ENCODE results near the gene MAPK8IP1. TPM values are rescaled to one million over a fixed set of nuclear protein-coding genes. Genes with fewer than 3 reads are reported as not detected.
A peak's percentile ranks its signal among the peaks of the same experiment; 100 is the strongest.

The MAPK8IP1 gene
- total RNA-seq, 4 donors from 2014 or later, result 9.8 to 17.5 (median 13.8) TPM

DNA sequence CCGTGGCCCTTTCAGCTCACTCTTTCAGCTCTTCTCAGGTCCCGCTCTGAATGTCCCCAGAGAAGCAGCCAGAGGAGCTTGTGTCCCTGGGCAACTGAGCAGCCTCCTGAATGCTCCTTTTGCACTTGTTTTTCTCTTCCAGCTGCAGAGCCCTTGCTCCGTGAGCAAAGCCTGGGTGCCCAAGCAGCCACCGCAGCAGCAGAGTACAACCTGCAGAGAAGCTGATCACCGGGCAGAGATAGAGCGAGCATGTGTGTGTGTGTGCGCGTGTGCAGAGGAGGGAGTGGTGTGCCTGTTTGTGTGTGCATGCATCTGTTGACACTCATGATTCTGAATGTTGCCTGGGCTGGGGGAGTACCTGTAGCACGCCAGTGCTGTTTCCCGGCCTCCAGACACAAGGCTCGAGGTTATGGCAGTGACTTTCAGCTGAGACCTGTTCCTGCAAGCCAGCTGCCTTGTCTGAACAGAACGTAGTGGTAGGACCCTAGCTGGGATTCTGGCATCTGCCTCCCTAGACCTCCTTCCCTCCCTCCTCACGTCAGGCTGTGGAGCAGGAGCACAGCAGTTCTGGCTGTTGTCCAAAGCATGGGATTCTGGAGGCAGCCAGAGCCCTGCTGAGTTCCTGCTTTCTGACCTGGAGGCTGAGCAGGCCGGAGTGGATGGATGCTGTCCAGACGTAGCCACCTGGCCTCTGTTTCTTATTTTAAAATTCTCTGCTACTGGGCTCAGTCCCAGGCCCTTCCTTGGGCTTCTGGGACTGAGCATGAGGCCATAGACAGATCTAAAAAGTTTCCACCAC, 4.5 kb upstream of the MAPK8IP1 start:
- Histone ChIP-seq H3K4me1 (peaks cover 0 to 17% (median 3%) of the 10 kb centered on the region in 3 donors), H3K4me3 (no peak overlapping the region), H3K27me3 (no peaks in the 10 kb centered on the region), H3K36me3 (peaks cover 0 to 73% of the 10 kb centered on the region in 2 donors), H3K9me3 (no peaks in the 10 kb centered on the region), H3K27ac (no peak overlapping the region)
- no peak for TF ChIP-seq EP300 (IDR thresholded peaks at IDR 0.05)
- 50% methylated on average over 4 of the region's 15 CpGs; no CpG with 5 or more reads in 1 of the 2 donors for WGBS, 2 donors (ENCODE audit: low coverage in 1 of 2)
- ATAC-seq, result no peak

DNA sequence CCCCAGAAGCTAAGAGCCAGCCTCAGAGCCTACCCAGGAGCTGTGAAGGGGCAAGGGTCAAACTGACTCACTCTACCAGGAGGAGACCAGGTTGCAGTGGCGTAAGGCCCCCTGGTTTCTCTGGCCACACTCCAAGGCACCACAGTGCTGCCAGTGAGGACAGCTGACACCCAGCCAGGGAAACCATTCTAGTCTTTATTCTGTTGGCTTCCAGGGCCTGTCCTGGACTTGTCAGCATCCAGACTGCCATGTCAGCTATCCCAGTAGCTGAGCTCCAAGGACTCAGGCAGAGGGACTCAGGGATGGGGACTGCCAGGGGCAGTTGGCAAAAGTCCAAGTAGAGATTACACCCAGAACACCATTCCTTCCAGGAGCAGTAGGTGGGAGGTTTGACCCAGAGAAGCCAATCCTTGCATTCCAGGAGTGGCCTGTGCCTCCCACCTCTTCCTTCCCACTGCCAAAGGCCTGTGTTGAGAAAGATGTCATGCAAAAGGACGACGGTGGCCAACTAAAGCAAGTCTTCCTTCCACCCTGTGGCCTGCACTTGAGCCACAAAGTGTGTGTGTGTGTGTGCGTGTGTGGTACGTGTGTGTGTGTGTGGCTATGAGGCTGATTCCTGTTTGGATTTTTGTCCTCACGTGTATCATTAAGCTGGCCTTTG, 3.6 kb upstream of the MAPK8IP1 start:
- no peak overlapping the region for H3K27ac ChIP-seq
- peaks cover 0 to 65% of the 10 kb centered on the region in 2 donors for H3K36me3 ChIP-seq
- H3K27me3 ChIP-seq, result no peaks in the 10 kb centered on the region
- TF ChIP-seq POLR2AphosphoS5 (IDR thresholded peaks at IDR 0.05) (no peak), POLR2A (IDR thresholded peaks at IDR 0.05) (no peak), EP300 (IDR thresholded peaks at IDR 0.05) (no peak)
- TF ChIP-seq, protein P1, sequence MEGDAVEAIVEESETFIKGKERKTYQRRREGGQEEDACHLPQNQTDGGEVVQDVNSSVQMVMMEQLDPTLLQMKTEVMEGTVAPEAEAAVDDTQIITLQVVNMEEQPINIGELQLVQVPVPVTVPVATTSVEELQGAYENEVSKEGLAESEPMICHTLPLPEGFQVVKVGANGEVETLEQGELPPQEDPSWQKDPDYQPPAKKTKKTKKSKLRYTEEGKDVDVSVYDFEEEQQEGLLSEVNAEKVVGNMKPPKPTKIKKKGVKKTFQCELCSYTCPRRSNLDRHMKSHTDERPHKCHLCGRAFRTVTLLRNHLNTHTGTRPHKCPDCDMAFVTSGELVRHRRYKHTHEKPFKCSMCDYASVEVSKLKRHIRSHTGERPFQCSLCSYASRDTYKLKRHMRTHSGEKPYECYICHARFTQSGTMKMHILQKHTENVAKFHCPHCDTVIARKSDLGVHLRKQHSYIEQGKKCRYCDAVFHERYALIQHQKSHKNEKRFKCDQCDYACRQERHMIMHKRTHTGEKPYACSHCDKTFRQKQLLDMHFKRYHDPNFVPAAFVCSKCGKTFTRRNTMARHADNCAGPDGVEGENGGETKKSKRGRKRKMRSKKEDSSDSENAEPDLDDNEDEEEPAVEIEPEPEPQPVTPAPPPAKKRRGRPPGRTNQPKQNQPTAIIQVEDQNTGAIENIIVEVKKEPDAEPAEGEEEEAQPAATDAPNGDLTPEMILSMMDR (IDR thresholded peaks at IDR 0.05), result no peak
- H3K4me1 ChIP-seq, result peaks cover 0 to 20% (median 3%) of the 10 kb centered on the region in 3 donors
- WGBS, 2 donors (ENCODE audit: low coverage in 1 of 2), result 60 to 63% methylated on average over 2 to 5 of the region's 6 CpGs
- H3K9me3 ChIP-seq, result no peaks in the 10 kb centered on the region
- H3K4me3 ChIP-seq, result no peak overlapping the region
- ATAC-seq, result no peak

DNA sequence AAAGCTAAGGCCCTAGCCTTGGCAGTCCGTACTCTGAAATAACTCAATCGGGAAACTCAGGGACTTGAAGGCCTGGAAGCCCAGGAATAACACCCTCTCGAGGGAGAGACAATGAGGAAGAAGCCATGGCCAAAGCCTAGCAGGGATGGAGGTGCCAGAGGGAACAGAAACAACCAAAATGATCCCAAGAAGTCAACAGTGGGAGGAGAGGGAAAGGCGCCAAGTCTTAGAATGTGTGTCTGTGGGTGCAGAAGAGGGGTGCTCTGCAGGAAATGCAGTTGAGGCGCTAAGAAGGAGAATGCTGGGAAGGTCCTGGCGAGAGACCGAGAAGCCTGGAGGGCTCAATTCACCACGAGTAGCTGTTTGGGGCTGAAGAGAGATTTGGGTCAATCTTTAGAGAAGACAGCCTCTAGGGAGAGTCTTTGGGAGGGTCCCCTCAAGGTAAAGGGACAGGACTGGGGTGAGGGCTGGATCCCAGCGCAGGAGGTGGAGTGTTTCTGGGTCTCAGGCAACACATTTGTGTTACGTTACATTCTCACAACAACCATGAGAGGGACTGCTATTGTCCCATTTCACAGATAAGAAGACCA, 760 bp upstream of the MAPK8IP1 start:
- no peak for ATAC-seq
- H3K36me3 ChIP-seq, result peaks cover 0 to 39% of the 10 kb centered on the region in 2 donors
- peak overlapping the region in 1 of 2 donors; percentile 61 for H3K4me3 ChIP-seq
- H3K27me3 ChIP-seq, result no peaks in the 10 kb centered on the region
- no peaks in the 10 kb centered on the region for H3K9me3 ChIP-seq
- H3K27ac ChIP-seq, result no peak overlapping the region
- H3K4me1 ChIP-seq, result peaks cover 0 to 20% (median 3%) of the 10 kb centered on the region in 3 donors
- TF ChIP-seq EP300 (IDR thresholded peaks at IDR 0.05), result no peak
- TF ChIP-seq POLR2A (IDR thresholded peaks at IDR 0.05), result no peak
- no peak for TF ChIP-seq POLR2AphosphoS5 (IDR thresholded peaks at IDR 0.05)
- TF ChIP-seq, protein P1 (IDR thresholded peaks at IDR 0.05), result no peak
- 81 to 85% methylated on average over 6 to 7 of the region's 10 CpGs for WGBS, 2 donors (ENCODE audit: low coverage in 1 of 2)

DNA sequence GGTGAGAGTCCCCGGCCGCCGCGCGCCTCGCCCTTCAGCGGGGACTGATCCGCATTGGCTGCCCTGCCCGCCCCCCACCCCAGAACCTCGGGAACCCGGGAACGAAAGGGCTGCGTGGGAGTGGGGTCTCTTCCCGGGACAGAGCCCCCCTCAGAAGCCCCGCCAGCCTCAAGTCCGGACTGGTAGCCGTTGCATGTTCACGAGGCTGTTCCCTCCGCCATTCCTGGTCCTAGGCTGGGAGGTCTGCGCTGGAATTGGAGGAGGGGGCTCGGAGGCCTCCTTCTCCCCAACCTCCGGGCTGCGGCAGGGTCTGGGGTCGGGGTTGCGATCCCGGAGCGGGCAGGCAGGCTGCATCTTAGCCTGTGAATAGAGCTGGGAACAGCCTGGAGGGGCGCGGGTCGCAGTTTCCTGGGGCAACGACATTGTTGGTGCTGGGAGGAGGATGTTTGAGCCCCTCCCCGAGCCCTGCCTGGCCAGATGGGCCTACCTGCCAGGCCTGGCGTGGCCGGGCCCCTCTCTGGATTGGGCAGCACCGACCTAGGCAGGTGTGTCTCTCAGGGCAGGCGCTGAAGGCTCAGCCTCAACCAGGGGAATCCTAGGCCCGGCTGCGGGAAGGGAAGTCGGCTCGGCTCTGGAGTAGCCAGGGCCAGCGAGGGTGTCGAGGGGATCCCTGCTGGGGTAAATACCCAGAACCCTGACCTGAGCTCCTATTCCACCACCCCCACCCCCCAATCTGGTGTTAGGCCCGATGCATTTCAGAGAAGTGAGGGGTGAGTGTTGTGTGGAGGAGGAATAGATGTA, 670 bp downstream of the MAPK8IP1 start:
- peak overlapping the region; percentile 29 to 61 for H3K4me3 ChIP-seq
- no peaks in the 10 kb centered on the region for H3K9me3 ChIP-seq
- H3K4me1 ChIP-seq, result peaks cover 0 to 17% (median 3%) of the 10 kb centered on the region in 3 donors
- WGBS, 2 donors (ENCODE audit: low coverage in 1 of 2), result 72% methylated on average over 5 of the region's 43 CpGs; no CpG with 5 or more reads in 1 of the 2 donors
- TF ChIP-seq POLR2AphosphoS5 (IDR thresholded peaks at IDR 0.05), result no peak
- TF ChIP-seq, protein P1 (IDR thresholded peaks at IDR 0.05), result peak in 1 of 4 experiments; percentile 1
- H3K27ac ChIP-seq, result no peak overlapping the region
- no peaks in the 10 kb centered on the region for H3K27me3 ChIP-seq
- ATAC-seq, result no peak
- H3K36me3 ChIP-seq, result peaks cover 0 to 24% of the 10 kb centered on the region in 2 donors

Measured in gastroesophageal sphincter (tissue), 4 donors.